WERI-Rb-1 (cell line): Measurements from ENCODE around the gene FAT1.
"Not testable (repeated sequence)": the region's sequence is repeated elsewhere in the genome, so short reads cannot be mapped to it uniquely, and the experiment has no call there.

Source experiments
- DNase-seq: peaks from one replicate; pipeline ENCODE4 v3.0.0-alpha.2; 2020
- H3K27ac ChIP-seq: fragments of 250-450 bp; sonication (Bioruptor Pico); 2 replicates; pipeline ENCODE4 v1.5.1; 2020; ENCODE audit warnings: mild to moderate bottlenecking, moderate library complexity
- H3K27me3 ChIP-seq: fragments of 250-450 bp; sonication (Bioruptor Pico); 2 replicates; pipeline ENCODE4 v1.5.1; 2021; ENCODE audit warnings: mild to moderate bottlenecking, low read depth, moderate library complexity; ENCODE audit not compliant: insufficient read depth, severe bottlenecking
- H3K36me3 ChIP-seq: fragments of 250-450 bp; sonication (Bioruptor Pico); 2 replicates; pipeline ENCODE4 v1.5.1; 2020; ENCODE audit warnings: mild to moderate bottlenecking, moderate library complexity
- H3K4me3 ChIP-seq: 2 replicates; pipeline ENCODE4 v1.5.1; 2011; ENCODE audit warnings: low read depth, mild to moderate bottlenecking, control low read depth, low read length
- H3K9me3 ChIP-seq: fragments of 250-450 bp; sonication (Bioruptor Pico); 2 replicates; pipeline ENCODE4 v1.5.1; 2021; ENCODE audit warnings: mild to moderate bottlenecking, moderate library complexity; ENCODE audit not compliant: severe bottlenecking
- CTCF ChIP-seq: IDR thresholded peaks from 2 replicates; pipeline ENCODE4 v1.5.1; 2011; ENCODE audit warnings: low read depth, mild to moderate bottlenecking, control low read depth, inconsistent platforms, low read length

The FAT1 gene

GRCh38 chr4:186762361-186762760 is 38.7 kb upstream of the FAT1 start:
- Histone ChIP-seq H3K27me3 (peaks cover 94% of the 10 kb centered on the region), H3K9me3 (no peaks in the 10 kb centered on the region), H3K4me3 (no peak overlapping the region), H3K27ac (no peak overlapping the region), H3K36me3 (no peaks in the 10 kb centered on the region)
- TF ChIP-seq CTCF, result no peak
- no peak for DNase-seq

- DNase-seq, H3K9me3 ChIP-seq, H3K27ac ChIP-seq, H3K4me3 ChIP-seq, H3K36me3 ChIP-seq: not testable (repeated sequence)
- H3K27me3 ChIP-seq, result peaks cover 94% of the 10 kb centered on the region
These were observed 38.3 kb upstream of the FAT1 start for GRCh38 chr4:186761956-186762355.

- no peak for TF ChIP-seq CTCF
- Histone ChIP-seq H3K27ac (no peak overlapping the region), H3K36me3 (no peaks in the 10 kb centered on the region), H3K4me3 (no peak overlapping the region), H3K27me3 (peaks cover 91% of the 10 kb centered on the region), H3K9me3 (peaks cover 4% of the 10 kb centered on the region)
- no peak for DNase-seq
These were observed 37.7 kb upstream of the FAT1 start for GRCh38 chr4:186761393-186761792.

- Histone ChIP-seq H3K36me3 (no peaks in the 10 kb centered on the region), H3K4me3 (no peak overlapping the region), H3K27ac (no peak overlapping the region), H3K9me3 (peaks cover 5% of the 10 kb centered on the region), H3K27me3 (peaks cover 88% of the 10 kb centered on the region)
- no peak for TF ChIP-seq CTCF
- DNase-seq, result no peak
These were observed 36.9 kb upstream of the FAT1 start for GRCh38 chr4:186760576-186760975.

- H3K27ac ChIP-seq, result no peak overlapping the region
- no peak for DNase-seq
These were observed 36.3 kb upstream of the FAT1 start for GRCh38 chr4:186759990-186760389.

GRCh38 chr4:186758929-186759682 is 35.5 kb upstream of the FAT1 start:
- no peak for TF ChIP-seq CTCF
- DNase-seq, result no peak
- Histone ChIP-seq H3K27me3 (peaks cover 90% of the 10 kb centered on the region), H3K27ac (no peak overlapping the region), H3K9me3 (peaks cover 5% of the 10 kb centered on the region), H3K4me3 (no peak overlapping the region), H3K36me3 (no peaks in the 10 kb centered on the region)

More at GRCh38 chr4:186759990-186760389, 36.3 kb upstream of the FAT1 start:
- TF ChIP-seq CTCF, result no peak
- Histone ChIP-seq H3K36me3 (no peaks in the 10 kb centered on the region), H3K4me3 (no peak overlapping the region), H3K27me3 (peaks cover 88% of the 10 kb centered on the region), H3K9me3 (peaks cover 5% of the 10 kb centered on the region)
